Lung (tissue), 12 donors: ENCODE measurements around the gene CFTR. TPM values are rescaled to one million over a fixed set of nuclear protein-coding genes. Genes with fewer than 3 reads are reported as not detected.
"Not testable (repeated sequence)": the region's sequence is repeated elsewhere in the genome, so short reads cannot be mapped to it uniquely, and the experiment has no call there.

Source experiments
- ATAC-seq: fragments of 200-7000 bp; cut with Tn5 transposase; one replicate; pipeline ENCODE4 v1.9.1; 2020; ENCODE audit warnings: moderate number of reproducible peaks; ENCODE audit not compliant: insufficient read depth, low FRiP score
- DNase-seq, 3 donors: peaks; one replicate each; pipeline ENCODE4 v3.0.0-alpha.2; 2013 to 2017
- H3K27ac ChIP-seq, 2 donors: one replicate each; pipeline ENCODE4 v1.5.1; 2013; ENCODE audit warnings: mild to moderate bottlenecking in 2 of 2, moderate library complexity in 2 of 2, control low read depth in 1 of 2, inconsistent platforms in 1 of 2, low read depth in 1 of 2, low read length in 1 of 2
- H3K27me3 ChIP-seq, 3 donors: one replicate each; pipeline ENCODE4 v1.5.1; 2013; ENCODE audit warnings: low read length in 2 of 3; ENCODE audit not compliant: control insufficient read depth in 3 of 3, insufficient read depth in 3 of 3
- H3K36me3 ChIP-seq, 4 donors: one replicate each; pipeline ENCODE4 v1.5.1; 2013; ENCODE audit warnings: low read length in 4 of 4, mild to moderate bottlenecking in 1 of 4, moderate library complexity in 1 of 4; ENCODE audit not compliant: control insufficient read depth in 4 of 4, insufficient read depth in 4 of 4
- H3K4me1 ChIP-seq, 5 donors: one replicate each; pipeline ENCODE4 v1.5.1; 2013; ENCODE audit warnings: low read length in 5 of 5, mild to moderate bottlenecking in 2 of 5, moderate library complexity in 1 of 5; ENCODE audit not compliant: control insufficient read depth in 5 of 5, insufficient read depth in 5 of 5
- H3K4me3 ChIP-seq: one replicate; pipeline ENCODE4 v1.5.1; 2013; ENCODE audit warnings: mild to moderate bottlenecking, control low read depth, moderate library complexity
- H3K9ac ChIP-seq, 2 donors: one replicate each; pipeline ENCODE4 v1.5.1; 2013; ENCODE audit warnings: low read length in 2 of 2, control low read depth in 1 of 2; ENCODE audit not compliant: insufficient read depth in 1 of 2
- H3K9me3 ChIP-seq, 4 donors: one replicate each; pipeline ENCODE4 v1.5.1; 2013; ENCODE audit warnings: low read length in 3 of 4, mild to moderate bottlenecking in 1 of 4, moderate library complexity in 1 of 4; ENCODE audit not compliant: control insufficient read depth in 4 of 4, insufficient read depth in 3 of 4
- CTCF ChIP-seq: IDR thresholded peaks from 2 replicates; pipeline ENCODE4 v1.5.1; 2012; ENCODE audit warnings: mild to moderate bottlenecking; ENCODE audit errors: control extremely low read depth, extremely low read depth
- WGBS, 2 donors: extraction: QIAGEN DNeasy Blood & Tissue Kit; methylation state at CpG; one replicate each; pipeline ENCODE4 v1.1.7; 2013; 5-methylcytosine and 5-hydroxymethylcytosine counted together
- polyA plus RNA-seq, 2 donors: library from polyadenylated mRNA; stranded (reverse); fragments of 200-250 nt; gene quantifications; one replicate each; pipeline ENCODE4 v1.2.1, GENCODE V29; 2013
- total RNA-seq, 2 donors: library from RNA; depleted of rRNA in 1 of 2; stranded (reverse); fragments of >200 nt in 1 of 2; gene quantifications; one replicate each; pipeline ENCODE4 v1.2.1, GENCODE V29; 2014 to 2021
- donor health status: control.
- donor health status: control.
- donor health status: Bipolar disorder and iron deficiency.
- donor health status: healthy.
- donor health status: DM: yes; HTN: yes; CAD: no.

The CFTR gene
- total and polyA plus RNA-seq, 4 donors, result 8.2 to 138 (median 15.7) TPM

DNA sequence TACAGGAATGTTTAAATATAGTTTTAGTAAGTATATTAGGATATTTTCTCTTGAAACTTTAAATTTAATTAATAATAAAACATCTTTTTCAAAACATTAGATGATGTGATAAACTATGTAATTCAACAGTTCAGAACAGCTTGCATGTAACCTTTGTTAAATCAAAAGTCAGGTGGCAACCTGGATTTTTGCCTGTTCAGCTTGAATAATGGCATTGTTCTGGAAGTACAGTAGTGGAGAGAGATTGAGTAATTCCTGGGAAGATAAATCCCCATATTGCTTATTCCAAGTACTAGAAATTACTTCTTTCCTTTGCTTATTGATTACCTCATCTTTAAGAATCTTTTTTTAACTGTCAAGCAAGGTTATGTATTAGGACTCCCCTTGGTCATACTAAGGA is 20.1 kb upstream of the CFTR start:
- no peaks in the 10 kb centered on the region for H3K36me3 ChIP-seq
- H3K27ac ChIP-seq, result no peak overlapping the region
- H3K27me3 ChIP-seq, result no peaks in the 10 kb centered on the region
- no peak for TF ChIP-seq CTCF
- no peaks in the 10 kb centered on the region for H3K4me1 ChIP-seq
- H3K9me3 ChIP-seq, result no peaks in the 10 kb centered on the region
- no peak overlapping the region for H3K4me3 ChIP-seq
- no peak for ATAC-seq
- no peak for DNase-seq
- H3K9ac ChIP-seq, result no peak overlapping the region

DNA sequence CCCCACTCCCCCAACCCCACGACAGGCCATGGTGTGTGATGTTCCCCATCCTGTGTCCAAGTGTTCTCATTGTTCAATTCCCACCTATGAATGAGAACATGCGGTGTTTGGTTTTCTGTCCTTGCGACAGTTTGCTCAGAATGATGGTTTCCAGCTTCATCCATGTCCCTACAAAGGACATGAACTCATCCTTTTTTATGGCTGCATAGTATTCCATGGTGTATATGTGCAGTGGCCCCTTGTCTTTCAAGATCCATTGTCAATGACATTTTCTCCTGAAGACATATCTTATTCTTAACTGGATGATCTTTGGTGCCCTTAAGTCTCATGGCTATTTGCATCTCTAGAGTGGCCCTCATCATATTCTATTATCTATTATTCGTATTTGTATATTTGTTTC is 19.0 kb upstream of the CFTR start:
- 90 to 94% methylated on average over 3 of the region's 4 CpGs for WGBS, 2 donors
- ATAC-seq, result not testable (repeated sequence)

DNA sequence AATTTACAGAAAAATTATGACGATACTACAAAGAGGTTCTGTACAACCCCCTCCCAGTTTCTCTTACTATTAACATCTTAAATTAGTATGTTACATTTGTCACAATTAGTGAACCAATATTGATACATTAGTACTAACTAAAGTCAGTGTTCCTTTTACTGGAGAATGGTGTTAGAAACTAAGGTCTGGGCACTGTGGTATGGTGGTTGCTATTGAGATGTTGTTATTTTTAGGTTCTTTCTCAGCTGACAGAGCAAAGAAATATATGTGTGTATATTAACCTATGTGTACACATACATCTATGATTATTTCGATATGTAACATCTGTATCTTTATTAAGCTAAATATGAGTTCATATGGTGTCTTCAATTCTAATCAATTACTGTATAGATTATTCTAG is 11.7 kb upstream of the CFTR start:
- Histone ChIP-seq H3K9ac (no peak overlapping the region), H3K4me3 (no peak overlapping the region), H3K36me3 (no peaks in the 10 kb centered on the region), H3K27me3 (no peaks in the 10 kb centered on the region), H3K27ac (no peak overlapping the region), H3K4me1 (peaks cover 0 to 2% (median 0%) of the 10 kb centered on the region in 5 donors), H3K9me3 (no peaks in the 10 kb centered on the region)
- 91 to 93% methylated on average over 2 of the region's 2 CpGs for WGBS, 2 donors
- ATAC-seq (no peak), DNase-seq (no peak)
- no peak for TF ChIP-seq CTCF

More for the DNA sequence above, 19.0 kb upstream of the CFTR start:
- H3K4me3 ChIP-seq, H3K27me3 ChIP-seq, H3K27ac ChIP-seq, H3K9me3 ChIP-seq, H3K4me1 ChIP-seq, H3K36me3 ChIP-seq, DNase-seq, H3K9ac ChIP-seq: not testable (repeated sequence)

- peaks cover 0 to 2% (median 0%) of the 10 kb centered on the region in 5 donors for H3K4me1 ChIP-seq
- no peak for ATAC-seq
- no peaks in the 10 kb centered on the region for H3K27me3 ChIP-seq
- H3K36me3 ChIP-seq, result no peaks in the 10 kb centered on the region
- H3K9me3 ChIP-seq, result no peaks in the 10 kb centered on the region
- H3K27ac ChIP-seq, result no peak overlapping the region
- DNase-seq, result no peak
- H3K9ac ChIP-seq, result no peak overlapping the region
- H3K4me3 ChIP-seq, result no peak overlapping the region
- TF ChIP-seq CTCF, result no peak
- 71 to 85% methylated on average over 5 of the region's 5 CpGs for WGBS, 2 donors
These were observed 9.0 kb upstream of the CFTR start for GRCh38 chr7:117470777-117471176.
